SH-SY5Y (cell line): ENCODE measurements around the gene AGBL1.

Experiments
- GATA2 ChIP-seq: IDR thresholded peaks from 2 replicates; pipeline ENCODE4 v1.6.1; 2011; ENCODE audit warnings: mild to moderate bottlenecking, low read depth, low read length
- GATA3 ChIP-seq: IDR thresholded peaks from 2 replicates; pipeline ENCODE4 v1.6.1; 2011; ENCODE audit warnings: low read depth, mild to moderate bottlenecking, low read length, moderate library complexity

GRCh38 chr15:86089422-86089821 is 9.8 kb downstream of the AGBL1 start:
- TF ChIP-seq GATA2 (no peak), GATA3 (no peak)
